Muscle of leg (tissue), 16 donors: ENCODE data around the gene CCNF. TPM values are rescaled to one million over a fixed set of nuclear protein-coding genes. Genes with fewer than 3 reads are reported as not detected.
"Not testable (repeated sequence)": the region's sequence is repeated elsewhere in the genome, so short reads cannot be mapped to it uniquely, and the experiment has no call there.

Source experiments
- DNase-seq: peaks from one replicate; pipeline ENCODE4 v3.0.0; 2013
- H3K27ac ChIP-seq: one replicate; pipeline ENCODE4 v1.5.1; 2013; ENCODE audit warnings: mild to moderate bottlenecking, low read length, control low read depth
- H3K27me3 ChIP-seq: one replicate; pipeline ENCODE4 v1.6.1; 2013; ENCODE audit warnings: low read length; ENCODE audit not compliant: control insufficient read depth, insufficient read depth
- H3K36me3 ChIP-seq: one replicate; pipeline ENCODE4 v1.6.1; 2013; ENCODE audit warnings: low read length; ENCODE audit not compliant: control insufficient read depth, insufficient read depth
- H3K4me1 ChIP-seq: one replicate; pipeline ENCODE4 v1.6.1; 2013; ENCODE audit warnings: low read length; ENCODE audit not compliant: control insufficient read depth, insufficient read depth
- H3K4me3 ChIP-seq: one replicate; pipeline ENCODE4 v1.5.1; 2013; ENCODE audit warnings: low read length, control low read depth
- H3K9me3 ChIP-seq: replicated peaks from 2 replicates; pipeline ENCODE4 v1.6.1; 2013; ENCODE audit warnings: low read depth, low read length; ENCODE audit not compliant: control insufficient read depth
- WGBS: methylation state at CpG from one replicate; pipeline ENCODE4 v1.1.5; 2013; ENCODE audit warnings: missing lambda C conversion rate; ENCODE audit not compliant: insufficient coverage; 5-methylcytosine and 5-hydroxymethylcytosine counted together
- long read RNA-seq, 11 donors: transcript quantifications; one replicate each; lab custom pipeline, GENCODE V29; 2026
- polyA plus RNA-seq, 8 donors: library from polyadenylated mRNA; unstranded; fragments of 120-200 nt; gene quantifications; one replicate each; pipeline versions ENCODE4 v1.2.1 to v1.2.3, GENCODE V29; 2013; ENCODE audit warnings: inconsistent platforms in 1 of 8, low replicate concordance in 1 of 8; ENCODE audit not compliant: insufficient read length in 8 of 8, insufficient read depth in 1 of 8
- total RNA-seq: library from RNA; stranded (reverse); fragments of 120-200 nt; gene quantifications from one replicate; pipeline ENCODE4 v1.2.4, GENCODE V29; 2013

The CCNF gene, protein sequence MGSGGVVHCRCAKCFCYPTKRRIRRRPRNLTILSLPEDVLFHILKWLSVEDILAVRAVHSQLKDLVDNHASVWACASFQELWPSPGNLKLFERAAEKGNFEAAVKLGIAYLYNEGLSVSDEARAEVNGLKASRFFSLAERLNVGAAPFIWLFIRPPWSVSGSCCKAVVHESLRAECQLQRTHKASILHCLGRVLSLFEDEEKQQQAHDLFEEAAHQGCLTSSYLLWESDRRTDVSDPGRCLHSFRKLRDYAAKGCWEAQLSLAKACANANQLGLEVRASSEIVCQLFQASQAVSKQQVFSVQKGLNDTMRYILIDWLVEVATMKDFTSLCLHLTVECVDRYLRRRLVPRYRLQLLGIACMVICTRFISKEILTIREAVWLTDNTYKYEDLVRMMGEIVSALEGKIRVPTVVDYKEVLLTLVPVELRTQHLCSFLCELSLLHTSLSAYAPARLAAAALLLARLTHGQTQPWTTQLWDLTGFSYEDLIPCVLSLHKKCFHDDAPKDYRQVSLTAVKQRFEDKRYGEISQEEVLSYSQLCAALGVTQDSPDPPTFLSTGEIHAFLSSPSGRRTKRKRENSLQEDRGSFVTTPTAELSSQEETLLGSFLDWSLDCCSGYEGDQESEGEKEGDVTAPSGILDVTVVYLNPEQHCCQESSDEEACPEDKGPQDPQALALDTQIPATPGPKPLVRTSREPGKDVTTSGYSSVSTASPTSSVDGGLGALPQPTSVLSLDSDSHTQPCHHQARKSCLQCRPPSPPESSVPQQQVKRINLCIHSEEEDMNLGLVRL
- total RNA-seq (7.3 TPM), polyA plus RNA-seq (1 to 10 TPM; 5.3 to 9.1 (median 8.0) TPM)
- long read RNA-seq, donor 1, full-length matches to known transcripts = 1 of 1 reads
- long read RNA-seq, donor 1, partial matches to known transcripts = 0 of 1 reads
- long read RNA-seq, donor 1, other reads (novel, unspliced or antisense) = 0 of 1 reads
- long read RNA-seq, donor 2 = 0 reads
- long read RNA-seq, donor 3, full-length matches to known transcripts = 2 of 2 reads
- long read RNA-seq, donor 3, partial matches to known transcripts = 0 of 2 reads
- long read RNA-seq, donor 3, other reads (novel, unspliced or antisense) = 0 of 2 reads
- long read RNA-seq, donor 4, partial matches to known transcripts = 0 of 1 reads
- long read RNA-seq, donor 4, other reads (novel, unspliced or antisense) = 0 of 1 reads
- long read RNA-seq, donor 5, full-length matches to known transcripts = 6 of 6 reads
- long read RNA-seq, donor 5, partial matches to known transcripts = 0 of 6 reads
- long read RNA-seq, donor 5, other reads (novel, unspliced or antisense) = 0 of 6 reads
- long read RNA-seq, donor 6, full-length matches to known transcripts = 3 of 3 reads
- long read RNA-seq, donor 6, partial matches to known transcripts = 0 of 3 reads
- long read RNA-seq, donor 6, other reads (novel, unspliced or antisense) = 0 of 3 reads
- long read RNA-seq, donor 7, full-length matches to known transcripts = 2 of 2 reads
- long read RNA-seq, donor 7, partial matches to known transcripts = 0 of 2 reads
- long read RNA-seq, donor 7, other reads (novel, unspliced or antisense) = 0 of 2 reads
- long read RNA-seq, donor 8, full-length matches to known transcripts = 1 of 1 reads
- long read RNA-seq, donor 8, partial matches to known transcripts = 0 of 1 reads
- long read RNA-seq, donor 8, other reads (novel, unspliced or antisense) = 0 of 1 reads
- long read RNA-seq, donor 9, full-length matches to known transcripts = 2 of 2 reads
- long read RNA-seq, donor 9, partial matches to known transcripts = 0 of 2 reads
- long read RNA-seq, donor 9, other reads (novel, unspliced or antisense) = 0 of 2 reads
- long read RNA-seq, donor 10, full-length matches to known transcripts = 1 of 1 reads
- long read RNA-seq, donor 10, partial matches to known transcripts = 0 of 1 reads
- long read RNA-seq, donor 10, other reads (novel, unspliced or antisense) = 0 of 1 reads
- long read RNA-seq, donor 11 = 0 reads

DNA sequence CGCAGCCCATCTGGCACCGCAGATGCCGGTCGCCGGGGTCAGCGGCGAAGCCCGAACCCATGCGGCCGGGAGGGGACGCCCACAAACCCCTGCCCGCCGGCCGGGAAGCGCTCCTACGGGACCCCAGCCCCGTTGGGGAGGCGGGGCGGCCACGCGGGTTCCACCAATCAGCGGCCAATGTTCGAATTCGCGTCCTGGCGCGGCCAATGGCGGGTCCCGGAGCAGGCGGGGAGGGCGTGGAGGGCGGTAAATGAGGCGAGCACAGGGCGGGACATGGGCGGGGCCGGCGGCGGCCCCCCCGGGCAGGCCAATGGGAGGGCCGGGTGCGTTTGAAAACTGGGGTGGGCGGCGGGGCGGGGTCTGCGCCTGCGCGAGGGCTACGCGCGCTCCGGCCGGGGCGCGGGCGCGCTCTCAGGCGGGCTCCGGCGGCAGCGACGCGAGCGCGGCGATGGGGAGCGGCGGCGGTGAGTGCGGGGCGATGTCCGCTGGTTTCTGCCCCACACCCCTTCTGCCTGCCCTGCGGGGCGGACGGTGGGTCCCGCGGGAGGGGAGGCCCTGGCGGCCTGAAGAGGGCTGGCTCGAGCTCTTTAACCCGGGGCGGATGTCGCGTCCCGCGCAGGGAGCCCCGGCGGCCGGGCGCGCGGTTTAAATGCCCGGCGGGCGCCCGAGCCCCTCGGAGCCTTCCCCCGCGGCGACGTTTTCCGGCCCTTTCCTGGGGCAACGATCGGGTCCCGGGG lies at the start of gene CCNF:
Gene CCNF, plus strand, starts transcription at position 414 of the 737 bp plus-strand sequence. Its CDS starts 35 bp downstream, at position 449.
- under 1% methylated on average over 103 of the region's 103 CpGs for WGBS
- Histone ChIP-seq H3K27me3 (no peaks in the 10 kb centered on the region), H3K9me3 (no peaks in the 10 kb centered on the region), H3K4me3 (peak within 1 kb of the TSS; percentile 80), H3K4me1 (peaks cover 21% of the 10 kb centered on the region), H3K36me3 (peaks cover 24% of the 10 kb centered on the region), H3K27ac (peak within 1 kb of the TSS; percentile 86)
- DNase-seq = peak; percentile 99

DNA sequence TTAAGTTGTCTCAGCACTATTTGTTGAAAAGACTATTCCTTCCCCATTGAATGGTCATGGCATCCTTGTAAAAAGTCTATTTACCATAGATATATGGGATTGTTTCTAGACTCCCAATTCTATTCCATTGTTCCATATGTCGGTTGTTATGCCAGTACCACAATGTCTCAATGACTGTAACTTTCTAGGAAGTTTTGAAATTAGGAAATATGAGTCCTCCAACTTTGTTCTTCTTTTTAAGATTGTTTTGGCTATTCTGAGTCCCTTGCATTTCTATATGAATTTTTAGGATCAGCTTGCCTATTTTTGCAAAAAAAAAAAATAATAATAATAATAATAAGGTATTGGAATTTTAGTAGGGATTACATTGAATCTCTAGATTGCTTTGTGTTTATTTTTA lies 45.7 kb upstream of the CCNF start:
- Histone ChIP-seq H3K9me3 (peaks cover 2% of the 10 kb centered on the region), H3K4me1 (no peaks in the 10 kb centered on the region), H3K27me3 (peaks cover under 1% of the 10 kb centered on the region), H3K27ac (no peak overlapping the region), H3K4me3 (no peak overlapping the region), H3K36me3 (no peaks in the 10 kb centered on the region)
- DNase-seq = no peak
- WGBS = no CpG with 5 or more reads among the region's 1 CpG

DNA sequence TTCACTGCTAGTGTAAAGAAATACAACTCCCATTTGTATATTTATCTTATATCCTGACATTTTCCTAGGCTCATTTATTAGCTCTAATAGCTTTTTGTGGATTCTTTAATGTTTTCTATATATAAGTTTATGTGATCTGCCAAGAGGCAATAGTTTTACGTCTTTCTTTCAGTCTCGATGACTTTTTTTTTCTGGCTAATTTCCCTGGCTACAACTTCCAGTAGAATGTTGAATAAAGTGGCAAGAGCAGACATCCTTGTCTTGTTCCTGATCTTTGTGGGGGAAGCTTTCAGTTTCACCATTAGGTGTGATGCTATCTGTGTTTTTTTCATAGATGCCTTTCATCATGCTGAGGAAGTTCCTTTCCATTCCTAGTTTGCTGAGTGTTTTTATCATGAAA lies 44.8 kb upstream of the CCNF start:
- no peak overlapping the region for H3K4me3 ChIP-seq
- H3K27me3 ChIP-seq = peaks cover 5% of the 10 kb centered on the region
- H3K27ac ChIP-seq = no peak overlapping the region
- WGBS = no CpG with 5 or more reads among the region's 2 CpGs
- peaks cover 8% of the 10 kb centered on the region for H3K9me3 ChIP-seq
- peak; percentile 63 for DNase-seq
- H3K36me3 ChIP-seq = no peaks in the 10 kb centered on the region
- H3K4me1 ChIP-seq = no peaks in the 10 kb centered on the region

DNA sequence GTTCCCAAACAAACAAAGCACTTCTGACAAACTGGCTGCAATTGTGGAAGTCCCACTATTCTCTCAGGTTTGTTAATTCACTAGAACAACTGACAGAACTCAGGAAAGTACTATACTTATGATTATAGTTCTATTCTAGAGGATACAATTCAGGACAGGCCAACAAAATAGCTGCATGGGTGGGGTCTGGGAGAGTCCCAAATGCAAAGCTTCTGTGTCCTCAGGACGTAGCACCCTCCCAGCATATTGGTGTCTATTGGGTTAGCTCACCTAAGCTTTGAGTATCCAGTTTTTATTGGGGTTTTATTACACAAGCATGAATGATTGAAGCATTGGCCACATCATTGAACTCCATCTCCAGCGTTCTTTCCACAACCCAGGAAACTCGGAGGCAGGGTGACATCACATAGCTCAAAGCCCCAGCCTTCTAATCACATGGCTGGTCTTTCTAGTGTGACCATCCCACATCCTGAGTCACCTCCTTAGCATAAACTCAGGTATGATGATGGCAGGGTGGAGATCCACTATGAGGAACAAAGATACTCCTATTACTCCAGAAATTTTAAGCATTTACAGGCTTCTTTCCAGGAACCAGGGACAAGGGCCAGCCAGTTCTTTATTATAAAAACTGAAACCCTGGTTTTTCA lies 43.9 kb upstream of the CCNF start:
- Histone ChIP-seq H3K27me3 (peaks cover 5% of the 10 kb centered on the region), H3K27ac (no peak overlapping the region), H3K36me3 (no peaks in the 10 kb centered on the region), H3K4me1 (no peaks in the 10 kb centered on the region), H3K9me3 (peaks cover 8% of the 10 kb centered on the region), H3K4me3 (no peak overlapping the region)
- peak; percentile 21 for DNase-seq
- 40% methylated on average over 2 of the region's 3 CpGs for WGBS

DNA sequence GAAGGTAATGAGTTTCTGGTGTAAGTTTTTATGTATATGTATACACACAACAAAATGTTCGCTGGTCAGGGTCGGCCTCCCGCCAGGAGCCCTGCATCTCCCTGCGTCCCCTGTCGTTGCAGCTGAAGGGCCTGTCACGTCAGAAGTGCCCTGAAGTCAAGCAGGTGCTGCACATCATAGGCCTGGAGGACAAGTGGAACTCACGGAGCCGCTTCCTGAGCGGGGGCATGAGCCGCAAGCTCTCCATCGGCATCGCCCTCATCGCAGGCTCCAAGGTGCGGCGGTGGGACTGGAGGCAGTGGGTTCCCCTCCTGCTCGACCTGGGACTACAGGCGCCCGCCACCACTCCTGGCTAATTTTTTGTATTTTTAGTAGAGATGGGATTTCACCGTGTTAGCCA lies 43.3 kb upstream of the CCNF start:
- not testable (repeated sequence) for H3K36me3 ChIP-seq, H3K4me1 ChIP-seq, DNase-seq, H3K27me3 ChIP-seq, H3K27ac ChIP-seq, H3K9me3 ChIP-seq, H3K4me3 ChIP-seq
- 75% methylated on average over 15 of the region's 19 CpGs for WGBS

DNA sequence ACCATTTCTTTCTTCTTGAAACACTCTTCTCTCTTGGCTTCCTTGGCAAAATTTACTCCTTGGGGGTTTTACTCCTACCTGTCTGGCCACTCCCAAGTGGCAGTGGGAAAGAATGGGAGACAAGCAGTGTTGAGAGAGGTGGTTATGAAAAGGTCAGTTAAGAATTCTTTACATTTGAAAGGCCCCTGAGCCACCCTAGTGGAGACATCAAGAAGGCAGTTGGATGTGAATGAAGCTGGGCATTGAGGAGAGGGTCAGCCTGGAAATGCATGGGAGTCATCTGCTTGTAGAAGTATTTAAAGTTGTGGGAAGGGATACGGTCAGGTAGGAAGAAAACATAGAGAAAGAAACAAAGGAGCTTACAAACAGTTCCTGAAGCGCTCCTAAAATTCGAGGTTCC lies 42.3 kb upstream of the CCNF start:
- H3K4me3 ChIP-seq = no peak overlapping the region
- 61% methylated on average over 2 of the region's 3 CpGs for WGBS
- H3K4me1 ChIP-seq = no peaks in the 10 kb centered on the region

DNA sequence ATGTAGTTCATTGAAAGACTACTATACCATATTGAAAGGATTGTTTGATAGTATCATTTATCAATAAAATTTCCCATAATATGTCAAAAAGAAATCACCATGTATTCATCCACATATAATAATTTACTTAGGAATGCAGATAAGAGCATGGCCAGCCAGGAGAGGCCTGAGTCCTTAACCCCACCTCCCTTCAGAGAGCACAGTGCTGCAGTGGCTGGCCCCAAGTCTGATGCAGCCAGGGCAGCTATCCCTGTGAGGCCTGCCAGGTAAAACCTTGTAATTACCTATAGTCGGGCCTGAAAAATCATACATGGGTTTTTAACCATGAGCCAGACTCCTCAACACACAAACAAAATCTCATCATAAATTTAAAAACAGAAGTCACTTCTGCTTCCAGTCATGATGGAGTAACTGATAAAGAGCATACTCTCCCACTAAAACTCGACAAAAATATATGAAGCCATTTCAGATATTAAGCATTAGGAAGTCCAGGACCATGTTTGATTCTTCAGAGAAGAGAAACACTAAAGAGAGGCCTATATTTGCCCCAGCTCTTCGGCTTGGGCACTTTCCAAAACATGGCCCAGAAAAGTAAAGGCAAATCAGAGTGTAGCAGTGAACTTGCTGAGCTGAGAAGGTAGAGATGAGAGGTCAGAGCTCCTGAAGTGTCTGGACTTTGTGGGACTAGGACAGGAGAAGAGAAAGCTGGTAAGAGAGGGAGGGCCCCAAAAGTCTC lies 40.9 kb upstream of the CCNF start:
- Histone ChIP-seq H3K4me3 (no peak overlapping the region), H3K27me3 (peaks cover 5% of the 10 kb centered on the region), H3K36me3 (no peaks in the 10 kb centered on the region), H3K9me3 (peaks cover 8% of the 10 kb centered on the region), H3K27ac (no peak overlapping the region), H3K4me1 (no peaks in the 10 kb centered on the region)
- 79% methylated on average over 2 of the region's 3 CpGs for WGBS
- no peak for DNase-seq

More for the DNA sequence above, 42.3 kb upstream of the CCNF start:
- no peaks in the 10 kb centered on the region for H3K36me3 ChIP-seq
- peaks cover 8% of the 10 kb centered on the region for H3K9me3 ChIP-seq
- H3K27me3 ChIP-seq = peaks cover 5% of the 10 kb centered on the region
- DNase-seq = no peak
- H3K27ac ChIP-seq = no peak overlapping the region
